Hepatocyte (in vitro differentiated cells): Measurements from ENCODE around the gene LRRTM3. TPM values are rescaled to one million over a fixed set of nuclear protein-coding genes. Genes with fewer than 3 reads are reported as not detected.

ENCODE experiments used
- DNase-seq: peaks from one replicate; pipeline ENCODE4 v3.0.0-alpha.2; 2016; ENCODE audit warnings: low spot score
- H2AFZ ChIP-seq: fragments of 200-600 bp; sonication (generic); 2 replicates; pipeline ENCODE4 v1.6.0; 2016; ENCODE audit warnings: antibody characterized with exemption, mild to moderate bottlenecking
- H3K27ac ChIP-seq: fragments of 200-600 bp; sonication (generic); 2 replicates; pipeline ENCODE4 v1.5.1; 2016; ENCODE audit warnings: mild to moderate bottlenecking
- H3K27me3 ChIP-seq: fragments of 200-600 bp; sonication (generic); 2 replicates; pipeline ENCODE4 v1.6.1; 2016
- H3K36me3 ChIP-seq: fragments of 200-600 bp; sonication (generic); replicated peaks from 2 replicates; pipeline ENCODE4 v1.5.1; 2016; ENCODE audit warnings: low read depth; ENCODE audit not compliant: insufficient read depth
- H3K4me1 ChIP-seq: fragments of 200-600 bp; sonication (generic); 2 replicates; pipeline ENCODE4 v1.5.1; 2016; ENCODE audit warnings: mild to moderate bottlenecking, moderate library complexity; ENCODE audit not compliant: insufficient read depth
- H3K4me2 ChIP-seq: fragments of 200-600 bp; sonication (generic); 2 replicates; pipeline ENCODE4 v1.6.0; 2016
- H3K4me3 ChIP-seq: fragments of 200-600 bp; sonication (generic); 2 replicates; pipeline ENCODE4 v1.5.1; 2016; ENCODE audit warnings: mild to moderate bottlenecking
- H3K79me2 ChIP-seq: fragments of 200-600 bp; sonication (generic); 2 replicates; pipeline ENCODE4 v1.6.0; 2017; ENCODE audit warnings: mild to moderate bottlenecking
- H3K9me2 ChIP-seq: fragments of 200-600 bp; sonication (generic); replicated peaks from 2 replicates; pipeline ENCODE4 v1.6.0; 2017; ENCODE audit warnings: mild to moderate bottlenecking; ENCODE audit not compliant: insufficient read depth
- H3K9me3 ChIP-seq: fragments of 200-600 bp; sonication (generic); 2 replicates; pipeline ENCODE4 v1.5.1; 2016; ENCODE audit warnings: low read depth, mild to moderate bottlenecking
- H4K20me1 ChIP-seq: fragments of 200-600 bp; sonication (generic); 2 replicates; pipeline ENCODE4 v1.6.0; 2016; ENCODE audit warnings: mild to moderate bottlenecking; ENCODE audit not compliant: insufficient read depth, poor library complexity, severe bottlenecking
- CTCF ChIP-seq: fragments of 200-600 bp; sonication (generic); IDR thresholded peaks from 2 replicates; pipeline ENCODE4 v1.5.1; 2016; ENCODE audit warnings: antibody characterized with exemption, mild to moderate bottlenecking; ENCODE audit not compliant: poor library complexity
- EZH2 ChIP-seq: fragments of 200-600 bp; sonication (generic); IDR thresholded peaks from 2 replicates; pipeline ENCODE4 v1.6.1; 2016; ENCODE audit warnings: antibody characterized with exemption, mild to moderate bottlenecking, borderline replicate concordance
- EZH2phosphoT487 ChIP-seq: fragments of 200-600 bp; sonication (generic); IDR thresholded peaks from one replicate; pipeline ENCODE4 v1.6.1; 2018; ENCODE audit warnings: antibody characterized with exemption, mild to moderate bottlenecking, low read depth, moderate library complexity; ENCODE audit not compliant: unreplicated experiment, severe bottlenecking
- WGBS: methylation state at CpG from one replicate; pipeline ENCODE4 v1.1.6; 2016; ENCODE audit warnings: low lambda C conversion rate; ENCODE audit errors: missing lambda C conversion rate; 5-methylcytosine and 5-hydroxymethylcytosine counted together
- polyA plus RNA-seq: library from polyadenylated mRNA; unstranded; fragments of >200 nt; fragmentation: Nextera tagmentation; extraction: Ambion mirVana; gene quantifications from 2 replicates; pipeline ENCODE4 v1.2.1, GENCODE V29; 2016
- total RNA-seq: library from RNA; depleted of rRNA; stranded (reverse); fragments of >200 nt; gene quantifications from 2 replicates; pipeline ENCODE4 v1.2.3, GENCODE V29; 2014

LRRTM3 gene
- total and polyA plus RNA-seq, 2 experiments from 2014 or later, result 0.68 to 0.77 TPM

DNA sequence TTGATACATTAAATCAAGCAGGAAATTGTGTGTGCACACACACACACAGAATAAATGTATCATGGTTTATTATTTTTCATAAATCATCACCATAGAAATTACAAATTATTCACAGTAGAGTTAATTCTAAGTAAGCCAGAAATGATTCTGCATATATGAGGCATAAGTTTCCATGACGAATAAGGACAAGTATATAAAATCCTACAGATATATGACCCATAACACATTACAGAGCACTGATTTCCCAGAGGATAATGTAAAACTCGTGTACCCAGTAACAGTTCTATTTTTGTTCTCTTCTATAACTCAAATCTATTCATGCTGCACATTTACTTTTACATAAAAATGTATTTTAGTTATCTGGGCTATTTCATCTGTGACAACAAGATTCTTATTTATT is 169.7 kb downstream of the LRRTM3 start:
- TF ChIP-seq EZH2phosphoT487 (no peak), CTCF (no peak), EZH2 (no peak)
- Histone ChIP-seq H3K36me3 (no peaks in the 10 kb centered on the region), H3K9me3 (no peaks in the 10 kb centered on the region), H3K9me2 (no peaks in the 10 kb centered on the region), H2AFZ (no peak overlapping the region), H3K4me2 (no peak overlapping the region), H3K4me1 (no peaks in the 10 kb centered on the region), H3K79me2 (no peaks in the 10 kb centered on the region), H3K27ac (no peak overlapping the region), H3K4me3 (no peak overlapping the region), H4K20me1 (no peaks in the 10 kb centered on the region), H3K27me3 (no peaks in the 10 kb centered on the region)
- 85% methylated on average over 2 of the region's 2 CpGs for WGBS
- no peak for DNase-seq

- no peaks in the 10 kb centered on the region for H3K9me2 ChIP-seq
Measured at GRCh38 chr10:67098461-67098860, 172.6 kb downstream of the LRRTM3 start.

DNA sequence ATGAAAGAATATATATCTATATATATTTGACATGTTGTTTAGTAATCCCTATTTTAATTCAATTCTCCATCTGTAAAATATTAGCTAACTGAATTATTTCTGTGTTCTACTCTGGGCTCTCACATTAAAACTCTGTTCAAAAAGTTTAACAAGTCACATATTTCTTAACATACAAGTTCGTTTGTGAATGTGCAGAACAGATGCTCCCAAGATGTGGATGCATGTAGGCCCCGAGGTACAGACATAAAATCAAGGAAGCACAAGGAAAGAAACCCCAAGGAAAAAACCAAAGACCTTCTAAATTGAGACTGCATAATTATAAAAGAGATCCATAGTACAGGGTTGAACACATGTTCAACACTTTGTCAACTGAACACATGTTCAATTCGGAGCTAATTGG is 175.1 kb downstream of the LRRTM3 start:
- H4K20me1 ChIP-seq, result no peaks in the 10 kb centered on the region
- no peak for TF ChIP-seq EZH2phosphoT487
- TF ChIP-seq EZH2, result no peak
- TF ChIP-seq CTCF, result no peak
- H3K79me2 ChIP-seq, result no peaks in the 10 kb centered on the region
- no peak overlapping the region for H2AFZ ChIP-seq
- no peaks in the 10 kb centered on the region for H3K4me1 ChIP-seq
- H3K9me3 ChIP-seq, result no peaks in the 10 kb centered on the region
- H3K9me2 ChIP-seq, result no peaks in the 10 kb centered on the region
- H3K4me2 ChIP-seq, result no peak overlapping the region
- 67% methylated on average over 3 of the region's 3 CpGs for WGBS
- H3K27ac ChIP-seq, result no peak overlapping the region
- H3K27me3 ChIP-seq, result no peaks in the 10 kb centered on the region
- H3K4me3 ChIP-seq, result no peak overlapping the region
- DNase-seq, result no peak
- no peaks in the 10 kb centered on the region for H3K36me3 ChIP-seq

More at GRCh38 chr10:67098461-67098860, 172.6 kb downstream of the LRRTM3 start:
- no peaks in the 10 kb centered on the region for H3K9me3 ChIP-seq
- no peak overlapping the region for H3K4me2 ChIP-seq
- H3K27me3 ChIP-seq, result no peaks in the 10 kb centered on the region
- no peak for DNase-seq
- H3K4me3 ChIP-seq, result no peak overlapping the region
- WGBS, result 76% methylated on average over 2 of the region's 2 CpGs
- no peak for TF ChIP-seq EZH2
- no peak overlapping the region for H3K27ac ChIP-seq
- H2AFZ ChIP-seq, result no peak overlapping the region
- no peaks in the 10 kb centered on the region for H3K36me3 ChIP-seq
- H3K4me1 ChIP-seq, result no peaks in the 10 kb centered on the region
- H3K79me2 ChIP-seq, result no peaks in the 10 kb centered on the region
- no peaks in the 10 kb centered on the region for H4K20me1 ChIP-seq

DNA sequence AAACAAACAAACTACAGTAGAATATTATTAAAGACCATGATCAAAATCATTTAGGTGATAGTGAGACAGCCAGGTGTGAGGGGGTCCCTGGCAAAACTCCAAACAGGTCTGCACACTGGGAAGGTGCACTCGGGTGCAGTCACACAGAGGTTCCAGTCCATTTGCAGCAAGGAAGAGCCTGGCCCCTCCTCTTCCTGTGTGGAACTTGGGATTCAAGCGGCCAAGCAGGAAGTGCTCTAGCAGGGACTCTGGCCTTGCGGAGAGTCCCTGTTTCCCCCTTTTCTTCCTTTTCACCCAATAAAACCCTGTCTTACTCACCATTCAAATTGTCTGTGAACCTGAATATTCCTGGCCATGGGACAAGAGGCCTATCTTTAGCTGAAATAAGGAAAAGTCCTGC is 181.8 kb downstream of the LRRTM3 start:
- no peaks in the 10 kb centered on the region for H3K79me2 ChIP-seq
- no peak overlapping the region for H3K4me2 ChIP-seq
- 89% methylated on average over 3 of the region's 3 CpGs for WGBS
- no peaks in the 10 kb centered on the region for H4K20me1 ChIP-seq
- H3K4me3 ChIP-seq, result no peak overlapping the region
- H3K4me1 ChIP-seq, result no peaks in the 10 kb centered on the region
- no peak for DNase-seq
- H2AFZ ChIP-seq, result no peak overlapping the region
- H3K27me3 ChIP-seq, result no peaks in the 10 kb centered on the region
- no peak overlapping the region for H3K27ac ChIP-seq
- H3K9me2 ChIP-seq, result no peaks in the 10 kb centered on the region
- H3K9me3 ChIP-seq, result no peaks in the 10 kb centered on the region
- TF ChIP-seq EZH2phosphoT487, result no peak
- no peak for TF ChIP-seq CTCF
- no peak for TF ChIP-seq EZH2
- H3K36me3 ChIP-seq, result no peaks in the 10 kb centered on the region
